Superior temporal gyrus (tissue), 1 donor: ENCODE results near the gene AMH.

Source experiments
- DNase-seq: peaks from one replicate; pipeline ENCODE4 v3.0.0-alpha.2; 2016; ENCODE audit errors: extremely low spot score

The AMH gene

DNA sequence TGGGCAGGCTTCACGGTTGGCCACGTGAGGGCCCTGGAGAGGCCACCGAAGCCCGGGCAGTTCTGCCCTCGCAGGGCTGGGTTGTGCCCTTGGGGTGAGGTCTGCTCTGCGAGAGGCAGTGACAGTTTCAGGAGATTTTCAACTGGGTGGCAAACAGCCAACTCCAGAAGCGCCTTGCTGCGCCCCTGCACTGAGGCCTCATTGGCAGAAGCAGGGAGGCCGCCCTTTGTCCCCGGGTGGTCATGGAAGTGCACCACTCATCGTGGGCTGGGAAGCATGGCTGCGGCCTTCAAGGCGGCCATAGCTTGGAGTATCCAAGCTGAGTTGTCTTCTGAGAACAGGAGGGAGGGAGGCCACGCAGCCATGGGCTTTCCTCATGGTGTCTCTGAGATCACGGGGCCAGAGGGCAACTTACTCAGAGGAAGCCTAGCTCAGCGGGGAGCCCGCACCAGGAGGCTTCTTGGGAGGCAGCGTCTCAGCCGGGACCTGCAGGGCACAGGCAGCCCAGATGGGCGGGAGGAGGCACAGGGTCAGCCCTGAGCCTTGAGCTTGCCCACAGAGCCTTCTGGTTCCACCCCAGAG is 27.8 kb upstream of the AMH start:
- no peak for DNase-seq

DNA sequence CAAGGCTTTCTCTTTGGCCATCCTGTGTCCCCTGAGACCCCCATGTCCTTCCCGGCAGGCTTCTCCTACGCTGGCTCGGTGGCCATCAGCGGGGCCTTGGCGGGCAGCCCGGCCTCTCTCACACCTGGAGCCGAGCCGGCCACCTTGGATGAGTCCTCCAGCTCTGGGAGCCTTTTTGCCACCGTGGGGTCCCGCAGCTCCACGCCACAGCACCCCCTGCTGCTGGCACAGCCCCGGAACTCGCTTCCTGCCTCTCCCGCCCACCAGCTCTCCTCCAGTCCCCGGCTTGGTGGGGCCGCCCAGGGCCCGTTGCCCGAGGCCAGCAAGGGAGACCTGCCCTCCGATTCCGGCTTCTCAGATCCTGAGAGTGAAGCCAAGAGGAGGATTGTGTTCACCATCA is 27.2 kb upstream of the AMH start:
- no peak for DNase-seq

DNA sequence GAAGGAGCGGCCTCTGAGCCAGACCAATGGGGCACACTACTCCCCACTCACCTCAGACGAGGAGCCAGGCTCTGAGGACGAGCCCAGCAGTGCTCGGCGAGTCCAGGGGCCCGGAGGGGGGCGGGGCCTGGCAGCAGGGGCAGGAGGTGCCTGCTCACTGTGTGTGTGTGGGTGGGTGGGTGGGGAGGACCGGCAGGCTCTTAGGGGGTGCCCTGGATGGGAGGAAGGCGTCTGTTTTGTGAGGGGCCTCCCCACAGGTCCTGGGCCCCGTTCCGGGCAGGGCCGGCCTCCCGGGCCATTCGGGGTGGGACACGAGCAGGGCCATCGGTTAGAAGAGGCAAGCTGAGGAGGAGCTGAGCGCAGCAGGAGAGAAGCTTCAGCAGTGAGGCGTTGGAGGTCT is 25.7 kb upstream of the AMH start:
- DNase-seq = no peak

DNA sequence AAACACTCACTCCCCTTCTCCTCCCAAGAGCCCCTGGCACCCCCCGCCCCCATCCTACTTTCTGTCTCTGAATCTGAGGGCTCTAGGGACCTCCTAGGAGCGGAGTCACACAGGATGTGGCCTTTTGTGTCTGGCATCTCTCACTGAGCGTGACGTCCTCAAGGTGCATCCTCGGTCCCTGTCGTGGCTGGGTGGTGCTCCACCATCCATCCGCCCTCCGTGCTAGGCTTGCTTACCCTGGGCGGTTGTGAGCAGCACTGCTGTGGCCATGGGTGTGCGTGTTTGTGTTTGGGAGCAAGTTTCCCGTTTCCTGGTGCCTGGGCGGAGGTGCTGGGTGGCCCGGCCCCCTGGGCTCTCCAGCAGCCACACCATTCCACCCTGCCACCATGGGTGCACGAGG is 25.2 kb upstream of the AMH start:
- no peak for DNase-seq

DNA sequence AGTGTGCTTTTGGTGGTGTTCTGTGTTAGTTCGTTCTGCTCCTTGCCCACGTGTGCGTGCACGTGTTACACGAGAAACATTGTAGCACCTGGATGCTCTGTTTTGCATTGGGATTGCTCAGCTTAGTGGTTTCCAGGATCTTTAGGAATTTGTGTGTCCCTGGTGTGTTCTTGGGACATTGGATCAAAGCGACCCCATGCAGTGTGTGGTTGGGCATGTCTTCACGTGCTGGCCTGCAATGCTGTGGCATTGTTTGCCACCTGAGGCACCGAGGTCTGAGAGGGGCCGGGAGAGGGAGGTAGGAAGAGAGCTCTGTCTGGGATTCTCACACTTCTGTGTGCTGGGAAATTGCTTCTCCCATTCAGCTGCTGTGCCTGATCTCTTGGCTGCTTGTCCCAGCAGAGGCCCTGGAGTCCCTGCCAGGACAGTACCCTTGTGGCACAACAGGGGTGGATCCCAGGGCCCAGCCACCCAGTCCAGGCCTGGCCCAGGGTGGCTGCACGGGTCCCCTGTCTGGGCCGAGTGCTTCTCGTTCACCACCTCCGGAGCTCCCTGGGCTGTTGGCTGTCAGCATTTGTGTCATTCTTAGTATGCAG is 24.3 kb upstream of the AMH start:
- no peak for DNase-seq

- DNase-seq = no peak
Observed at GRCh38 chr19:2225415-2226050, 23.6 kb upstream of the AMH start.

DNA sequence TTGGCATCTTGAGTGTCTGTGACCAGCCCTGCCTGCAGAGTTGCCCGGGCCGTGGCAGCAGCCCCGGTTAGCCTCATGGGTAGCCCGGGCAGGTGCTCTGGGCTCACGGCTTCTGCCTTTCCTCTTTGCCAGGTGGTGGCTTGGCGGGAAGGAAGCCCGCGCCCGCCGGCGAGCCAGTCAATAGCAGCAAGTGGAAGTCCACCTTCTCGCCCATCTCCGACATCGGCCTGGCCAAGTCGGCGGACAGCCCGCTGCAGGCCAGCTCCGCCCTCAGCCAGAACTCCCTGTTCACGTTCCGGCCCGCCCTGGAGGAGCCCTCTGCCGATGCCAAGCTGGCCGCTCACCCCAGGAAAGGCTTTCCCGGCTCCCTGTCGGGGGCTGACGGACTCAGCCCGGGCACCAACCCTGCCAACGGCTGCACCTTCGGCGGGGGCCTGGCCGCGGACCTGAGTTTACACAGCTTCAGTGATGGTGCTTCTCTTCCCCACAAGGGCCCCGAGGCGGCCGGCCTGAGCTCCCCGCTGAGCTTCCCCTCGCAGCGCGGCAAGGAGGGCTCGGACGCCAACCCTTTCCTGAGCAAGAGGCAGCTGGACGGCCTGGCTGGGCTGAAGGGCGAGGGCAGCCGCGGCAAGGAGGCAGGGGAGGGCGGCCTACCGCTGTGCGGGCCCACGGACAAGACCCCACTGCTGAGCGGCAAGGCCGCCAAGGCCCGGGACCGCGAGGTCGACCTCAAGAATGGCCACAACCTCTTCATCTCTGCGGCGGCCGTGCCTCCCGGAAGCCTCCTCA is 22.9 kb upstream of the AMH start:
- no peak for DNase-seq

GRCh38 chr19:2226840-2227360 is 22.2 kb upstream of the AMH start:
- no peak for DNase-seq

GRCh38 chr19:2227415-2228156 is 21.5 kb upstream of the AMH start:
- no peak for DNase-seq

DNA sequence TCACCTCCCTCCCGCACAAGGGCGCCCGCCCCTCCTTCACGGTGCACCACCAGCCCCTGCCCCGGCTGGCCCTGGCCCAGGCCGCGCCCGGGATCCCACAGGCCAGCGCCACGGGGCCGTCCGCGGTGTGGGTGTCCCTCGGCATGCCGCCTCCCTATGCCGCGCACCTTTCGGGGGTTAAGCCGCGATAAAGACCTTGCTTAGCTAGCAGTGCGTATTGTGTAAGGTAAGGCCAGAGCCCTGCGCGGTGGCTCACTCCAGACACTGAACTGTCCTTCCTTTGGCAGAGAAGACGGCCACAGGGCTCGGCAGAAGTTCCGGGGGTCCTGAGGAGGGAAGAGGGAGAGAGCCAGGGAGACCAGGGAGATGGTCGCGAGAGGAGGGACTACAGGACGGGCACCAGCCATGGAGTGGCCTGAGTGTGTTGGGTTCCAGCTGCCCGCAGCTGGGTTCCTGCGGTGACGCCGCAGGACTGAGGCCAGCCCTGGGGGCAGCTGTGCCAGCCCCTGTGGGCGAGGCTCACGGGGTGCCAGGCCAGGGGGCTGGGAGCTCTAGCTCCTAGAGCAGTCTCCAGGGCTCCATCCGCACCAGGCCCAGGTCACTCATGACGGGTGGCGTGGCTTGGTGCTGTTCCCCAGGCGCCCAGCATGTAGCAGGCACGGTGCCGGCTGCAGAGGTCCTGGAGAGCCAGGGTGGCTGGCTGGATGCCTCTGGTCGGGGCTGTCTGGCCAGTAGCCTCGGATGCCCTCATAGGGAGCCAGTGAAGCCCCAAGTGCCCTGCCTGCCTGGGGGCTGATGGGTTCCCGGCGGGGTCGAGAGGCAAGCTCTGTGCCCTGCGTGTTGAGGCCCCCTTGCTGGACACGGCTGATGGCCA is 20.7 kb upstream of the AMH start:
- DNase-seq = no peak

DNA sequence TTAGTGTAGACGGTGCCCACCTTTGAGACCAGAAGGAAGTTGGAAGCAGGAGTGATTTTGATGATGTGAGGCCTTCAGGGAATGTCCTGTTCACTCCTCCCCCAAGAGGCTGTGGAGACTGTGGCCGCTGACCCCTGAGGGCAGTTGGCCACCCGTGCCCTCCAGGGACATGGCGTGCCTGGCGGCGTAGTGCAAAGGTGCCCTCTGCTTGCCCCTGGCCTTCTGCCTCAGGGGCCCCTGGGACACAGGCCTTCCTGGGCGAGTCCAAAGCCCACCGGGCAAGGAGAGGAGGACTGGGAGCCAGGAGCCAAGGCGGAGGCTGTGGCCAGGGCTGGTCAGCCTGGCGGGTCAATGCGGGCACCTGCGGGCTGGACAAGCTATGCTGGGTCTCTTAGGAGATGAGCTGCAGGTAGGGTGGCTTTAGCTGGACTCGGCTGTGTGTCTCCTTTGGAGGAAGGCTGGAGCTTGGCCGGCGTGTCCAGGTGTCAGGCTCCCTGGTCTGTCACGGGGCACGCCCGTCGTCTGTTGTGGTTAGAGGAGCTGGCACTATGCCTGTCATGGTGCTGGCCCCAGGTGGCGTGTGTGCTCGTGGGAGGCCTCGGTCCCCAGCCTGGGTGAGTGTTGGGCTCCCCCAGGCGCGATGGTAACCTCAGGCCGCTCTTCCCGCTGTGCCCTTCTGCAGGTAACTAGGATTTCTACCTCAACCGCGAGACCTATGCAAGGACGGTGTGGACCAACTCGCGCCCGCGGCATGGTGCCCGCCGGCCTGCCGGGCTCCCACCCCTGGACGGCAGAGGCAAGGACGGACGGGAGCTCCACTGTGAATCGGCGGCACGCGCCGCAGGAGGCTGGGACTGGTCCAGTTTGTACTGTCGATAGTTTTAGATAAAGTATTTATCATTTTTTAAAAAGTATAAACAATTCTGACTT is 19.8 kb upstream of the AMH start:
- DNase-seq = no peak

GRCh38 chr19:2230033-2230531 is 19.0 kb upstream of the AMH start:
- DNase-seq = no peak

DNA sequence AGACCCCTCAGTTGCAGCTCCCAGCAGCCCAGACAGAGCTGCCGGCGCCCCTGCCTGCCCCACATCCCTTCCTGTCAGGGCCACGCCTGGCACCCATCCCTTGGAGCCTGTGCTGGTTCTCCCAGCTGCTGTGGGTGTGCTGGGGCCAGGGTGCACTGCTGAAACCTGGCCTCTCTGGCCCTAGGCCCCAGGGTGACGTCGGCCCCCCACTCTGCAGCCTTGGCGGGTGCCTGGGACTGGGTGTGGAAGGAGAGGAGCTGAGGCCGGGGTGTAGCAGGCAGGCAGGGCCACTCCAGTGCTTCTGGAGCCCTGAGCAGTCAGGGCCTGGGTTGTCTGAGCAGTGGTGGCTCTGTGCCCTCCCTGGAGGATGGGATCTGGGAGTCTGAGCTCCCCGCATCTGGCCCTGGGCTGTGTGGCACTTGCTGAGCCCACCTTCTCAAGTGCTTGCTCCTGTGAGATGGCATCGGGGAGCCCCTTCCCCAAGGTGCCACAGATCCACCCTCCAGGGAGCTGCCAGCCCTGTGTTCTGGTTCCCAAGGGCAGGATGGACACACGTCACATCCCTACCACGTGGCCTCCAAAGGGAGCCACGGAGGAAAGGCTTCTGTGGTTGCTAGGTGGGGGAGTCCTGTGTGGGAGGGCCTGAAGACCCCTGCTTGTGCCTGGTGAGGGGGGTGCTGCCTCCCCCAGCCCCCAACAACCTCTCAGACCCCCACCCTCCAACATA is 18.2 kb upstream of the AMH start:
- no peak for DNase-seq

DNA sequence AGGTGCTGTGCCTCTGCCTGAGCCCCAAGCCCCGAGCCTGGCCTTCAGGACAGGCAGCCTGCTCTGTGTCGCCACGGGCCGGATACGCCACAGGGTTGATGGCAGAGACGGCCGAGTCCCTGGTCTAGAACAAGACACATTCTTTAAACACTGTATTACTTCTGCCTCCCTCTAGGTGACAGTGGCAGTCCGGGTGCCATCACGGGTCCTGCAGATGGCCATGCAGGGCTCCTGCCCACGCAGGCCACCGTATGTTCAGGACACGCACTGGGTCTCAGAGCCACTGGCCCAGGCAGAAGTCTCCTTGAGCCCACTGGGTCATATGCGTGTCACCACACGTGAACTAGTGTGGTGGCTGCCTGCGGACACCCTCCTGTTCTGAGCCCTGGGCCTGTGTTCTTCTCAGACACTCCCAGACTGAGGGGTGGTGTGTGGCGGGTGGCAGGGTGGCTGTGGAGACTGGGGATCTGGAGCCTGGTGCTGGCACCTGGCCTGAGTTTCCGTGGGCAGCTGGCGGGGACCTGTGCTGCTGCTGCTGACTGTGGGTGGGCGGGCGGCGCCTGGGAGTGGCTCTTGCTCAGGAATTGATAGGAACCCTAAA is 17.4 kb upstream of the AMH start:
- no peak for DNase-seq

GRCh38 chr19:2232286-2233151 is 16.6 kb upstream of the AMH start:
- no peak for DNase-seq

DNA sequence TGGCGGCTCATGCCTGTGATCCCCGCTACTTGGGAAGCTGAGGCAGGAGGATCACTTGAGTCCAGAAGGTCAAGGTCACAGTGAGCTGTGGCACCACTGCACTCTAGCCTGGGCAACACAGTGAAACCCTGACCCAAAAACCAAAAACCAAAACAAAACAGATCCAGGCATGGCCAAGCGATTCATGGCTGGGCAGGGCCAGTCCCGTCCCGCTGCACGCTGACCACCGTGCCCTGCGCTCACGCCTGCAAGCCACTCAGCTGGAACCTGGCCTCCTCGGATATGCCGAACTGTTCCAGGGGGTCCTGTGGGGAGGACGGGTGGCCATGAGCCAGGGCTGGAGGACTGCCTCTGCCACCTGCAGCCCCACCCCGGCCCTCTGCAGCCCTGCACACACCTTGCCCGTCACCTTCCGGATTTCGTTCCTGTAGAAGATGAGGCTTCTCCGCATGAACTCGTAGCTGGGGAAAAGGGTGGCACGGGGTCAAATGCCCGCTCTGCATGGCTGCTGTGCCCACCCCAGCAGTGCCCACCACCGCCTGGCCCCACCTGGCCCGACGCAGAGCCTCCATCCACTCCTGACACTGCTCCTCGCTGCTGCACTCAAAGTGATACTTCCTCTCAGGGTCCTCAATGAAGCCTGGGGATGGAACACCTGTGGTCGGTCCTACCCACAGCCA is 15.4 kb upstream of the AMH start:
- DNase-seq = no peak

DNA sequence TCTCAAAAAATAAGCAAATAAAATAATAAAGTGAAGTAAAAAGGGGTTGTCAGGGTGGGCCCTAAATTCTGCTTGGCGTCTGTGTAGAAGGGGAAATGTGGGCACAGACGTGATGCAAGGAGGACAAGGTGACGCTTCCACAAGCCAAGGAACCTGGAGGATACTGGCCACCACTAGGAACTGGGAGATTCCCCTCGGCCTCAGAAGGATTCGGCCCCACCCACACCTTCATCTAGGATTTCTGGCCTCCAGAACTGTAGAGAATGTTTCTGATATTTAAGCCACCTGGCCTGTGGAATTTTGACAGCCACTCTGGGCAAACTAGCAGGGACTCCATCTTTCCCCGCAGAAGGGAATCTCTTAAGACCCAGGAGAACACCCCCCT is 14.1 kb upstream of the AMH start:
- DNase-seq = no peak
